Fibroblast of lung (primary cell): ENCODE data around the gene PMM2. TPM values are rescaled to one million over a fixed set of nuclear protein-coding genes. Genes with fewer than 3 reads are reported as not detected.

Experiments used
- DNase-seq, 2 donors: peaks; one replicate each; pipeline versions ENCODE4 v3.0.0 to v3.0.0-alpha.2; 2010; ENCODE audit warnings: low read depth in 2 of 2
- H2AFZ ChIP-seq: 2 replicates; pipeline ENCODE4 v1.5.1; 2012; ENCODE audit warnings: low read length, control low read depth, inconsistent platforms
- H3K27ac ChIP-seq: 2 replicates; pipeline ENCODE4 v1.5.1; 2011; ENCODE audit warnings: low read length, control low read depth; ENCODE audit not compliant: insufficient read depth
- H3K27me3 ChIP-seq: 2 replicates; pipeline ENCODE4 v1.5.1; 2011; ENCODE audit warnings: mild to moderate bottlenecking, low read length; ENCODE audit not compliant: control insufficient read depth, insufficient read depth
- H3K36me3 ChIP-seq: 2 replicates; pipeline ENCODE4 v1.5.1; 2011; ENCODE audit warnings: low read length; ENCODE audit not compliant: control insufficient read depth, insufficient read depth
- H3K4me1 ChIP-seq: 2 replicates; pipeline ENCODE4 v1.5.1; 2011; ENCODE audit warnings: low read length; ENCODE audit not compliant: control insufficient read depth, insufficient read depth; ENCODE audit errors: extremely low read depth
- H3K4me2 ChIP-seq: 2 replicates; pipeline ENCODE4 v1.5.1; 2011; ENCODE audit warnings: low read length, control low read depth; ENCODE audit not compliant: insufficient read depth; ENCODE audit errors: extremely low read depth
- H3K4me3 ChIP-seq, 4 experiments: fragments of 200-600 bp in 1 of 4; sonication (generic) in 1 of 4; replicated peaks in 1 of 4; 2 replicates each; pipeline ENCODE4 v1.5.1; 2011 to 2016; ENCODE audit warnings: low read length in 4 of 4, low read depth in 3 of 4, mild to moderate bottlenecking in 3 of 4, control low read depth in 2 of 4, inconsistent platforms in 1 of 4, mixed read lengths in 1 of 4; ENCODE audit not compliant: insufficient read depth in 1 of 4; ENCODE audit errors: control extremely low read depth in 1 of 4
- H3K79me2 ChIP-seq: 2 replicates; pipeline ENCODE4 v1.5.1; 2012; ENCODE audit warnings: mild to moderate bottlenecking, low read length, inconsistent platforms; ENCODE audit not compliant: control insufficient read depth, insufficient read depth
- H3K9ac ChIP-seq: 2 replicates; pipeline ENCODE4 v1.5.1; 2011; ENCODE audit warnings: mild to moderate bottlenecking, low read length, control low read depth; ENCODE audit not compliant: insufficient read depth
- H3K9me3 ChIP-seq: 2 replicates; pipeline ENCODE4 v1.5.1; 2012; ENCODE audit warnings: low read depth, low read length; ENCODE audit not compliant: control insufficient read depth, insufficient read depth
- H4K20me1 ChIP-seq: 2 replicates; pipeline ENCODE4 v1.5.1; 2011; ENCODE audit warnings: low read length; ENCODE audit not compliant: control insufficient read depth, insufficient read depth; ENCODE audit errors: extremely low read depth
- CTCF ChIP-seq, 2 donors: IDR thresholded peaks in 1 of 2; conservative IDR thresholded peaks in 1 of 2; 1 replicate in 1 of 2; 2 replicates in 1 of 2; pipeline ENCODE4 v1.5.1; 2011 to 2012; ENCODE audit warnings: low read length in 2 of 2, control low read depth in 1 of 2, inconsistent platforms in 1 of 2, low read depth in 1 of 2, mild to moderate bottlenecking in 1 of 2
- EZH2 ChIP-seq: IDR thresholded peaks from 2 replicates; pipeline ENCODE4 v1.5.1; 2012; ENCODE audit warnings: low read length, control low read depth, mild to moderate bottlenecking; ENCODE audit errors: missing control alignments
- polyA plus RNA-seq, 2 donors: library from polyadenylated mRNA; depleted of rRNA in 1 of 2; stranded (reverse) in 1 of 2; unstranded in 1 of 2; fragments of >200 nt; gene quantifications; 2 replicates each; pipeline ENCODE4 v1.2.1, GENCODE V29; 2011 to 2012; ENCODE audit warnings: missing spikeins in 1 of 2
- total RNA-seq: library from RNA; depleted of rRNA; stranded (reverse); fragments of >200 nt; gene quantifications from 2 replicates; pipeline ENCODE4 v1.2.1, GENCODE V29; 2014

Gene PMM2
- total and polyA plus RNA-seq, 2 donors (not counting 1 experiment from before 2014, with no cell fraction given) = 19.5 to 49.3 TPM

GRCh38 chr16:8806272-8806983, 8.8 kb downstream of the PMM2 start:
- no peak overlapping the region for H3K9ac ChIP-seq
- H3K9me3 ChIP-seq = no peaks in the 10 kb centered on the region
- peaks cover 17% of the 10 kb centered on the region for H3K36me3 ChIP-seq
- no peaks in the 10 kb centered on the region for H4K20me1 ChIP-seq
- no peak overlapping the region for H3K4me2 ChIP-seq
- no peak overlapping the region for H3K4me3 ChIP-seq
- TF ChIP-seq CTCF (conservative IDR thresholded peaks at IDR 0.05 in 1 of 2, IDR thresholded peaks at IDR 0.05 in 1 of 2; ENCODE audit: low read depth in 1 of 2, low read length in 2 of 2) = no peak
- TF ChIP-seq EZH2 = no peak
- no peaks in the 10 kb centered on the region for H3K4me1 ChIP-seq
- H3K79me2 ChIP-seq = peaks cover 23% of the 10 kb centered on the region
- no peak overlapping the region for H2AFZ ChIP-seq
- H3K27me3 ChIP-seq = no peaks in the 10 kb centered on the region
- DNase-seq = peak in 1 of 2 donors; percentile 38
- no peak overlapping the region for H3K27ac ChIP-seq

GRCh38 chr16:8807189-8807588, 9.6 kb downstream of the PMM2 start:
- no peak for DNase-seq
- H3K79me2 ChIP-seq = peaks cover 16% of the 10 kb centered on the region
- H3K4me3 ChIP-seq = no peak overlapping the region
- peaks cover 16% of the 10 kb centered on the region for H3K36me3 ChIP-seq
- no peak overlapping the region for H2AFZ ChIP-seq
- H3K4me1 ChIP-seq = no peaks in the 10 kb centered on the region
- H3K9me3 ChIP-seq = no peaks in the 10 kb centered on the region
- H3K27me3 ChIP-seq = no peaks in the 10 kb centered on the region
- H3K27ac ChIP-seq = no peak overlapping the region
- no peaks in the 10 kb centered on the region for H4K20me1 ChIP-seq
- no peak overlapping the region for H3K9ac ChIP-seq
- TF ChIP-seq CTCF (conservative IDR thresholded peaks at IDR 0.05 in 1 of 2, IDR thresholded peaks at IDR 0.05 in 1 of 2; ENCODE audit: low read depth in 1 of 2, low read length in 2 of 2) = no peak
- no peak for TF ChIP-seq EZH2
- no peak overlapping the region for H3K4me2 ChIP-seq

- Histone ChIP-seq H3K4me2 (no peak overlapping the region), H3K79me2 (peaks cover 12% of the 10 kb centered on the region), H3K27ac (no peak overlapping the region), H2AFZ (no peak overlapping the region), H3K27me3 (no peaks in the 10 kb centered on the region), H3K4me1 (no peaks in the 10 kb centered on the region), H3K4me3 (no peak overlapping the region), H3K9me3 (no peaks in the 10 kb centered on the region), H3K36me3 (peaks cover 16% of the 10 kb centered on the region), H3K9ac (no peak overlapping the region), H4K20me1 (no peaks in the 10 kb centered on the region)
- DNase-seq = no peak
- TF ChIP-seq CTCF (conservative IDR thresholded peaks at IDR 0.05 in 1 of 2, IDR thresholded peaks at IDR 0.05 in 1 of 2; ENCODE audit: low read depth in 1 of 2, low read length in 2 of 2) = no peak
- TF ChIP-seq EZH2 = no peak
Measured at GRCh38 chr16:8808009-8808408, 10.4 kb downstream of the PMM2 start.
